RPMI8226 (cell line): Measurements from ENCODE around the gene TSKU.
A peak's percentile ranks its signal among the peaks of the same experiment; 100 is the strongest.

Experiments used
- DNase-seq: peaks from one replicate; pipeline ENCODE4 v3.0.0-alpha.2; 2015

The TSKU gene

DNA sequence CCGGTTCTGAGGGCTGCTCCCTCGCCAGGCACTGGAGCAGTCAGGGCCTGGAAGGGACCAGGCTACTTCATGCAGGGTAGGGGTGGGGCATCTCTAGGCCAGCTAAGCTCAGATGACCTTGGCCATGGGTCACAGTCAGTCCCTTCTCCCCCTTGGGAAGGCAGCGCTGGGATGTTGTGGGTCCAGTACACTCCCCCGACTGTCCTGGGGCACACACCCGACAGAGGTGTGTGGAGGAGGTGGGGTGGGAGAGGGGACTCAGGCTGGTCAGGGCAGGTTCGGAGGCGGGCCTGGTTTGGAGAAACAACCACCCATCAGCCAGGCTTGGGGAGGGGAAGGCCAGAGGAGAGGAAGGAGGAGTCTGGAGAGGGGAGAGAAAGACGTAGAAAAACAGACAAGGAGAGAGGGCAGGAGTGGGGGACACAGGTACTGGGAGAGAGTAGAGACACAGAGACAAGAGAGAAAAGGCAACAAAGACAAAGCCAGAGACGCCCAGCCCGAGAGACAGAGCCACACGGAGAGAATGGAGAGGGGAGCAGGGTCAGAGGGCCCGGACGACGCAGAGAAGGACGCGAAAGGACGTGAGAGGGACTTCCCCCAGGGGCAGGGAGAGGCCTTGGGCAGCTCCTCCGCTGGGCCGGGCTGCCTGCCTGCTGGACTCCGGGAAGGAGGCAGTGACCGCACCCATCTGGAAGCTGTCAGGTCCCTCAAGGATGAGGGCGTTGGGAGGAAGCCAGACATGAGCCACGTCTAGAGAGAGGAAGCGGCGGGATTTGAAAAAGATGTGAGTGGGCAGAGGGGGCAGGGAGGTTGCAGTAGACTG, 30.6 kb upstream of the TSKU start:
- DNase-seq, result no peak

DNA sequence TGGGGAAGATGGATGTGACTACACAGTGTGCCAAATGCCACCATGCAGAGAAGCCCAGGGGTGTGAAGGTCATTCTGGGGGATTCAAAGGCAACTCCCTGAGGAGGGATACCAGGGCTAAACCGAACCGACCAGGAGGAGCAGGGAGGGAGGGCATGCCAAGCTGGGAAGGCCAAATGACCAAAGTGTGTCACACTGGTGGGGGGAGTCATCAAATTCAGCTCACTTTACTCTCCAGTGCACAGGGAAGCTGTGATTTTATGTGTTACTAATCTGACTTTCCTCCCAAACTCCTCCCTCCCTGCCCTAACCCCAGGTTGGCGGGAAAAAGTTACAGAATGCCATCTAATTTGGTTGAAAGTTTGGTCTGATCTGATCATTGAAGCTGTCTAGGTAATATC, 29.7 kb upstream of the TSKU start:
- no peak for DNase-seq

DNA sequence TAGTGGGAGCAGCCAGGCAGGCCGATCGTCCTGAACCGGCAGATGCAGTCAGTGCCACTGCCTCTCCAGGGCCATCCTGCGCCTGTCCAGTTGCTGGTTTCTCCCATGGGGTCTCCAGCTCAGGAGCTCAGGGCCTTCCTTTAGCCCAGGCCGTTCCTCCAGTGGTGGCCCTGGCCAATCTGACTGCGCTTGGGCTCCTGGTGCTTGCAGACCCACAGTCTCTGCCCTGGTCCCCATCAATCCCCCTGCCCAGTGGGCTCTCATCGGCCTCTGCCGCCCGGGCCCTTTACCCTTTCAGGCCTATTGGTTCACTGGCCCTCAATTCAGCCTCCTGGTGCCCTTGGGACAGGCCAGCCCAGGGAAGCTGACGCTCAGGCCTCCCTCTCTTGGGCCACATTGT, 29.2 kb upstream of the TSKU start:
- no peak for DNase-seq

- DNase-seq, result peak; percentile 49
Measured at GRCh38 chr11:76756341-76756741, 26.8 kb upstream of the TSKU start.

GRCh38 chr11:76758311-76758710, 24.8 kb upstream of the TSKU start:
- DNase-seq, result no peak

DNA sequence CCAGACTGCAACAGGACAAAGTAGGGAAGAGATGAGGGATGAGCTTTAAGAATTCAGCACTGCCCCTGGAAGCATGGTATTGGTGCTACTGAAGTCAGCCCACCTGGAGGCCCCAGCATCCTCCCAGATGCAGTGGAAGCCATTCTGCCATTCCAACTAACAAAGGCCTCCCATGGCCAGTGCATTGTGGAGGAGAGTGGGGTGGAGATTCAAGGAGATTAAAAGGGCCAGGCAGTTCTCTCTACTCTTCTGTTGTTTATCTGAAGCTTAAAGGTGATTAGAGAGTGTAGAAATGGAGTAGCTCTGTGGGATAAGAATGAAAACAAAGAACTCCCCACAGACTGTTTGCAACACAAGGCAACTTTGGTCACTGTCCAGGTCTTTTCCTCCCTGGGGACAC, 24.1 kb upstream of the TSKU start:
- DNase-seq, result no peak

DNA sequence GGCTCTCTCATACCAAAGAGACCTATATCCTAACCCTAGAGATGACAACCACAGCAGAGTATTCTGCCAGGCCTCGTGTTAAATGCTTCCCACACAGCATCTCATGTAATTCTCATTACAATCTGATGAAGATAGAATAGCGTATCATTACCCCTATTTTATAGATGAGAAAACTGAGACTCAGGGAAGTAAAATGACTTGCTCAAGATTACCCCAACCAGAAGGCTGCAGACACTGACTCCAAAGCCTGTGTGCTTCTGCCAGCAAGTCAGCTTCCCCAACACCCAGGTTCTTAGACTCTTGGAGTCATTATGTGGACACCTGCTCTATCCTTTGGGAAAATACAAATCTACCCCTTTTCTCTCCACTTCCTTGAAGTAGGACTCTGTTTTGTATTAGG, 23.6 kb upstream of the TSKU start:
- no peak for DNase-seq

DNA sequence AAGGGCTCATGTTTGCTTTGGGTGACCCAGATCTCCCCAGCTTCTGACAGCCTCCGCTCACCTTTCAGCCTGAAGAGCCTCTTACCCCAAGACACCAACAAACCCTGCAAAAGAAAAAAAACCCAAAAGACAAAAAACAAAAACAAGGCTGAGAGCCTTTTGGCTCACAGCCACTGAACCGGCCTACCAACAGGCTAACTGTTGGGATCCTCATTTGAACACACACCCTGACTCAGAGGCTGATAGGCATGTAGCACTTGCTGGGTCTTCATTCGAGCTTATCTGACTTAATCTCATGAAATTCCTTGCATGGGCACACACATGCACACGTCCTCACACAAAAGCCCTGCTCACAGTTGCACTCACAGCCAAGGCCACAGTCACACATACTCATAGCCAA, 22.9 kb upstream of the TSKU start:
- DNase-seq, result no peak

DNA sequence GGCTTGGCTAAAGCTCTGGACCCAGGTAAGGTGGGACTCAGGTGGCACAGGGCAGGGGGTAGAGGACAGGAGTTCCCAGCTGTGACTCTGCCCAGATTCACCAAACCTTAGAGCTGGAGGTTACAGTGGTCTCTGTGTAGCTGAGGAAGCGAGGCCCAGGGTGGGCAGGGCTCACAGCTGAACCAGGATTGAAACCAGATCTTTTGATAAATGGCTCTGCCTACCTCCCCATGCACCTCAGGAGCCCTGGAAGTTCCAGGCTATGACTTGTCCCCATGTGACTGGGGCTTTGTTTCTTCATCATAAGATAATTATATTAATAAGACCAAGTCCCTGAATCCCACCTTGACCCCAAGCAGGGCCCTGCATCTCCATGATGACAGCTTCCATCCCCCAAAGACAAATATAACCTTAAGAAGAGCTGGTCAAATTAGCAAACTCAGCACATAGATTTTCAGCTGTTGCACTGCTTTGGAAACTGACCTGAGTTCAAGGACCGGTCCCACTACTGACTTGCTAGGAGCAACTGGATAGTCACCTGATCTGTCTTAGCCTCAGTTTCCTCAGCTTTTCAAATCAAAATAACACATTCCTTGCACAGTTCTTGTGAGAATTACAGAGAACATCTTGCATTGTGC, 21.3 kb upstream of the TSKU start:
- DNase-seq, result no peak

GRCh38 chr11:76762356-76762752, 20.8 kb upstream of the TSKU start:
- no peak for DNase-seq

DNA sequence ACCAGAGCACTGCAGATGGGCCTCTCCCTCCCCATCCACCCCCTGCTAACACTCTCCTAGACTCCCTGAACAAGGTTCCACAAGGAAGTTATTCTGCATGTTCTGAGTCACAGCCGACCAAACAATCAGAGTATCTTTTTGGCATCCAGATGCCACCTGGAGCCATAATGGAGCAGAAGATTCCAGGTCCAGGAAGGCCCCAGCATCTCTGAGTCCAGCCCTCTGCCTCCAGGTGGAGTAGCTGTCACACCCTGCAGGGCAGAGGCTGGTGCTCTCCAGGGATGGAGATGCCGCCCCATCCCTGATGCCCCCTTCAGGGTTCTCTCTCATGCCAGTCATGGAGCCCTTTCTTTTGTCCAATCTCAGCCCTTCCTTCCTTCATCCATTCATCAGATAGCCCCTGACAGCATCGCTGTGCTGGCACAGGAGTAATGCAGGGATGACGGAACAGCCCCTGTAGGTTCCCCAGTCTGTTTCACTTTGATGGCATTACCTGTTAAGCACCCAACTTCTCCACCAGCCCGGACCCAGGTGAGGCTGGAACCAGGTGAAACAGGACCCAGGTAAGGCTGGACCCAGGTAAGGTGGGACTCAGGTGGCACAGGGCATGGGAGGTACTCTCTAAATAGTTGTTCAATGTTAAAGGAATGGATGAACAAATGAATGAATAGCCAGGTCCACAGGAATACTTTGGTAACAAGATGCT, 20.1 kb upstream of the TSKU start:
- DNase-seq, result no peak

- no peak for DNase-seq
Measured at GRCh38 chr11:76763573-76764346, 19.4 kb upstream of the TSKU start.

DNA sequence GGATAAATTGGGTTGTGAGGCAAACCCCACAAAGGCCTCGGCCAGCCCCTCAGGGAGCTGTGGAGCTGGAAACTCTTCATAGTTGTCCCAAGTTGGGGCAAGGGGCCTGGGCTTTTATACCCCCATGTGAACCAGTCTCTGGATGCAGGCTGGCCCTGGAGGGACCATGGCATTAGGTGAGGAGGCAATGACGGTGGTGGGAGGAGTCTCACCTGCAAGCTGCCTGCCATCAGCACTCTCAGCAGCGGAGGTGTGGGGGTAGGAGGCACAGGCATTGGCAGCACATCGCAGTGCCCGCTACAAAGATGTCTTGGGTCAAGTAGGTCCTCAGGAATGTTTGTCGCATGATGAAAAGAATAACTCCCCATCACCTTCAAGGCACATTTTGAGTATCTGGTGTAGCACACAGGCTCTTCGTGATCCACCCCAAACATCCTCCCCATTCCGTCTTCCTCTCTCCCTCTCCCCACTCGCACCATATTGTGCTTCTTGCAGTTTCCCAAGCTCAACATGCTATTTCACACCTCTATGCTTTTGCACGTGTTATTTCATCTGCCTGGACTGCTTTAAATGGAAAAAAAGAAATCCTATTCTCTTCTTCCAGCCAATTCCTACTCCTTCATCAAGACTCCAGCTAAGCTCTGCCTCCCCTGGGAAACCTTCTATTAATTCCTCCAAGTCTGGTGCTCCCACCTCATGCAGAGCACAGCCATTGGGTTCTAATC, 18.1 kb upstream of the TSKU start:
- DNase-seq, result no peak

DNA sequence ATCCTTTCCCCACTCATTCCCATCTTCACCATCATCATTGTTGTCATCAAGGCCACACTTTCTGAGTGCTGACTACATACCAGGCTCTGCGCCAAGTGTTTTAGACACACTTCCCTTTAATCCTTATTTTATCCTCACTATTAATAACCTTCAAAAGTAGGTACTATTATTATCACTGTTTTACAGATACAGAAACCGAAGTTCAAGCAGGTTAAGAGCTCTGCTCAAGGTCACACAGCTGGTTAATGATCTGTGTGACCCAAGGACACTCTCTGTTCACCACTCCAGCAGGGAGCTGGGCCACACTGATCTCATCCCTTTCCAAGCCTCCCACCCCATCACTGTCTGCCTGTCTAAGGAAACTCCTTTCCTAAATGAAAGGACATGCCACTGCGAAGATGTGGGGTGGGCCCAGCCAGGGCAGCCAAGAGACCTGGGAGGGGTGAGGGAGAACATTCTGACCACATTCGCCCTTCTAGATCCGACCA, 17.2 kb upstream of the TSKU start:
- no peak for DNase-seq

GRCh38 chr11:76766521-76766920, 16.6 kb upstream of the TSKU start:
- no peak for DNase-seq

DNA sequence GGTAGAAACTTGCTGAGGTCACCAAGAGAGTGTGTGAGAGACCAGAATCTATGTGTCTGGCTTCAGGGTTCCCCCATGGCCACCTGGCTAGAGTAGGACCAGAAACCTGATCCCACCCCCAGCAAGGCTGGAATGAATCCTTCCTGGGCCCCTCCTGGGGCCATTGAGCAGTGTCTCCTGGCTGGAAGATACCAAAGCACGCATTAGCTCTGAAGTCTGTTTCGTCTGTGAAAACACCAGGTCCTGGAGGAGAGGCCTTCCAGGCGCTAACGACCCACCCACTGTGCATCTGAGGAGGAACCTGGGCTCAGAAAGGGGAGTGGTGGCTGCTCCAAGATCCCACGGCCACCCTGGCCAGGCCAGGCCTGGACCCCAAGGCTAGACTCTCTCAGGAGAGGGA, 15.5 kb upstream of the TSKU start:
- DNase-seq, result peak; percentile 72

- DNase-seq, result peak; percentile 91
Measured at GRCh38 chr11:76768088-76768908, 14.9 kb upstream of the TSKU start.

GRCh38 chr11:76768909-76769560, 14.1 kb upstream of the TSKU start:
- DNase-seq, result peak; percentile 32

GRCh38 chr11:76769645-76770586, 13.2 kb upstream of the TSKU start:
- DNase-seq, result peak; percentile 97
